Endothelial cell of umbilical vein (primary cell): Measurements from ENCODE around the gene TMEM74B.

Source experiments
- CTCF ChIP-seq, 2 donors: IDR thresholded peaks; 1 replicate in 1 of 2; 2 replicates in 1 of 2; pipeline ENCODE4 v1.5.1; 2011; ENCODE audit warnings: low read length in 2 of 2, mild to moderate bottlenecking in 2 of 2, moderate library complexity in 2 of 2, control low read depth in 1 of 2, inconsistent platforms in 1 of 2, low read depth in 1 of 2; ENCODE audit not compliant: insufficient read depth in 1 of 2; ENCODE audit errors: extremely low read depth in 1 of 2
- POLR2AphosphoS5 ChIP-seq: IDR thresholded peaks from 2 replicates; pipeline ENCODE4 v1.6.1; 2012; ENCODE audit warnings: low read depth, mild to moderate bottlenecking, control low read depth, low read length, moderate library complexity; ENCODE audit not compliant: insufficient read depth

DNA sequence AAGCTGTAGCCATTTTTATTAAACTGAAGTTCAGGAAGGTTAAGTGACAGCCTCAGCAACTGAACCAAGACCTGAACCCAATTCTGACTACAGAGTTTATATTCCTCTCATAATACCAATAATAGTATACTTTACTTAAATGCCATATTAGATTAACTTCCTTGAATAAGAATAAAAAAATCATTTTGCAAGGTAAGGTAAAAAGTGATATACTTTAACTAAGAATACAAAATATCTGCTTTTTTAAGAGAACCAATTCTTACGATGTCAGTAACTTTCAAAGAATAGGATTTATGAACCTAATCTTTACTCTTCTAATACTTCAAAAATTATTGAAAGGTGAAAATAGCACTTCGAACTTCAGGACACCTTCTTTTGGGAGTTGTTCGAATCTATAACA lies 44.8 kb upstream of the TMEM74B start:
- TF ChIP-seq POLR2AphosphoS5: no peak
- TF ChIP-seq CTCF (IDR thresholded peaks at IDR 0.05; ENCODE audit: extremely low read depth in 1 of 2, insufficient read depth in 1 of 2, low read depth in 1 of 2, low read length in 2 of 2): no peak
